ENCODE measurements around the gene PPFIBP1. TPM values are rescaled to one million over a fixed set of nuclear protein-coding genes. Genes with fewer than 3 reads are reported as not detected.

The PPFIBP1 gene
- polyA plus RNA-seq, 2 of the 4 experiments (the other 2 are of a cell fraction) = 24.8 to 89.0 TPM

DNA sequence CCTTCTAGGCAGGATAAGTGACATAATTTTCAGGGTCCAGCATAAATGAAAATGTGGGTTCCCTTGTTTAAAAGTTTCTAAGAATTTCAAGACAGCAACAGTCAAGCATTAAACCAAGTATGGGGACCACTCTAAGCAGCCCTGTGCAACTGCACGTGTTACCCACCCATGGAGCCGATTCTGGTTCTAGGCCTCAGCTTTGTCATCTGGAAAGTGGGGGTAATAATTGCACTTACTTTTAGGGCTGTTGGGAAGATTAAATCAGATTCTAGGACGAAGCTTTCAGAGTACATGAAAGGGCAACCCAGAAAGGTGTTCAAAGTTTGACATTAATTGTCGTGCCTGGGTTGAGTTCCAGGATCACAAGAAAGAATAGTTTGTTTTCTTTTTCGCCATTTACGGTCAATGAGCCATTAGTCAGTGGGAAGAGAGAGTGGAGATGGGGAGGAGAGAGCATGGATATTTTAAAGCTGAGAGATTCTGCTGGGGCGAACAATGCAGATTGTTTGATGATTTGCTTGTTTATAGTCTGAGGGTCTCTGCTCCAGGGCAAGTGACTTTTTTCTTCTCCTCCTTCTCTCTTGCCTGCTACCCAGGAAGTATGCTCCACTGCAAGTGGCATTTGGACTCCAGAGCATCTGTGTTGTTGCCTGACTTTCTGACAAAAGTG, 10.7 kb upstream of the PPFIBP1 start:
- FAIRE-seq (no peak), ATAC-seq (no peak), DNase-seq (ENCODE audit: low read depth in 1 of 2, low spot score in 1 of 2) (no peak)
- Histone ChIP-seq H3K4me2 (no peak overlapping the region), H3K4me3 (no peak overlapping the region), H3K27ac (no peak overlapping the region), H3K9me3 (no peaks in the 10 kb centered on the region), H3K4me1 (no peaks in the 10 kb centered on the region)
- POLR2A ChIA-PET = no interaction called here
- no peak for TF ChIP-seq POLR2AphosphoS2 (conservative IDR thresholded peaks at IDR 0.05; ENCODE audit: low read length)
- CTCF ChIA-PET = interaction anchor here (1.1 kb wide), 1 partner anchor 9 kb away, joined by 3 read pairs; no protein-coding TSS in a partner anchor
- WGBS (ENCODE audit: missing lambda C conversion rate) = 65% methylated on average over 7 of the region's 7 CpGs

DNA sequence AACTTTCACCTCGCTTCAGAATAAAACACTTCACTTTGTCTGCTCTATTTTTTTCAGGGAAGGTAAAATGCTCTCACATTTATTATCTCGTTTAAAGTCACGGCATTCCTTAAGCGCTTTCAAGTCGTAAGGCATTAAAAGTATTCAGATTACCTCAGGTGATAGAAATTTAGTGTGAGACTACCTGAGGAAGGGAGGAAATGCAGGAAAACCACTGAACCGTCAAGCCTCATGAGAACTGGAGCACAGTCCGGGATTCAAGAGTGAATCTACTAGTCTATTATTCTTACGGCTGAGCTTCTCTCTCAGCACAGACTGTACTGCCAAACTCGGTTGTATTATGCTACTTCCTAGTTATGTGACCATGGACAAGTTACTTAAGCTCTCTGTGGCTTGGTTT, 8.3 kb upstream of the PPFIBP1 start:
- no peak overlapping the region for H3K27ac ChIP-seq
- no peak for DNase-seq (ENCODE audit: low read depth in 1 of 2, low spot score in 1 of 2)
- no peaks in the 10 kb centered on the region for H3K9me3 ChIP-seq
- WGBS (ENCODE audit: missing lambda C conversion rate) = 74% methylated on average over 9 of the region's 9 CpGs
- TF ChIP-seq, protein P1, sequence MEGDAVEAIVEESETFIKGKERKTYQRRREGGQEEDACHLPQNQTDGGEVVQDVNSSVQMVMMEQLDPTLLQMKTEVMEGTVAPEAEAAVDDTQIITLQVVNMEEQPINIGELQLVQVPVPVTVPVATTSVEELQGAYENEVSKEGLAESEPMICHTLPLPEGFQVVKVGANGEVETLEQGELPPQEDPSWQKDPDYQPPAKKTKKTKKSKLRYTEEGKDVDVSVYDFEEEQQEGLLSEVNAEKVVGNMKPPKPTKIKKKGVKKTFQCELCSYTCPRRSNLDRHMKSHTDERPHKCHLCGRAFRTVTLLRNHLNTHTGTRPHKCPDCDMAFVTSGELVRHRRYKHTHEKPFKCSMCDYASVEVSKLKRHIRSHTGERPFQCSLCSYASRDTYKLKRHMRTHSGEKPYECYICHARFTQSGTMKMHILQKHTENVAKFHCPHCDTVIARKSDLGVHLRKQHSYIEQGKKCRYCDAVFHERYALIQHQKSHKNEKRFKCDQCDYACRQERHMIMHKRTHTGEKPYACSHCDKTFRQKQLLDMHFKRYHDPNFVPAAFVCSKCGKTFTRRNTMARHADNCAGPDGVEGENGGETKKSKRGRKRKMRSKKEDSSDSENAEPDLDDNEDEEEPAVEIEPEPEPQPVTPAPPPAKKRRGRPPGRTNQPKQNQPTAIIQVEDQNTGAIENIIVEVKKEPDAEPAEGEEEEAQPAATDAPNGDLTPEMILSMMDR (IDR thresholded peaks at IDR 0.05) = no peak
- TF ChIP-seq FOXS1 (CRISPR knock-in tag; IDR thresholded peaks at IDR 0.05) (no peak), CHD2 (IDR thresholded peaks at IDR 0.05; ENCODE audit: low read length, partially characterized antibody) (no peak), KDM1A (IDR thresholded peaks at IDR 0.05; ENCODE audit: low read depth) (no peak), ZNF302 (CRISPR knock-in tag; IDR thresholded peaks at IDR 0.05) (no peak), RARB (CRISPR knock-in tag; IDR thresholded peaks at IDR 0.05) (no peak), CHD4 (IDR thresholded peaks at IDR 0.05; ENCODE audit: borderline replicate concordance) (no peak), RNF2 (IDR thresholded peaks at IDR 0.05; ENCODE audit: borderline replicate concordance, low read depth) (no peak), TFCP2L1 (CRISPR knock-in tag; IDR thresholded peaks at IDR 0.05) (no peak)
- TF ChIP-seq, protein P2, sequence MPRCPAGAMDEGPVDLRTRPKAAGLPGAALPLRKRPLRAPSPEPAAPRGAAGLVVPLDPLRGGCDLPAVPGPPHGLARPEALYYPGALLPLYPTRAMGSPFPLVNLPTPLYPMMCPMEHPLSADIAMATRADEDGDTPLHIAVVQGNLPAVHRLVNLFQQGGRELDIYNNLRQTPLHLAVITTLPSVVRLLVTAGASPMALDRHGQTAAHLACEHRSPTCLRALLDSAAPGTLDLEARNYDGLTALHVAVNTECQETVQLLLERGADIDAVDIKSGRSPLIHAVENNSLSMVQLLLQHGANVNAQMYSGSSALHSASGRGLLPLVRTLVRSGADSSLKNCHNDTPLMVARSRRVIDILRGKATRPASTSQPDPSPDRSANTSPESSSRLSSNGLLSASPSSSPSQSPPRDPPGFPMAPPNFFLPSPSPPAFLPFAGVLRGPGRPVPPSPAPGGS (IDR thresholded peaks at IDR 0.05) = no peak
- H3K4me2 ChIP-seq = no peak overlapping the region
- no peaks in the 10 kb centered on the region for H3K4me1 ChIP-seq
- no peak for ATAC-seq
- POLR2A ChIA-PET = interaction anchor here (1.0 kb wide), 1 partner anchor 8 kb away, joined by 3 read pairs; the partner anchor contains the start of gene PPFIBP1
- FAIRE-seq = no peak
- CTCF ChIA-PET = no interaction called here
- no peak overlapping the region for H3K4me3 ChIP-seq

DNA sequence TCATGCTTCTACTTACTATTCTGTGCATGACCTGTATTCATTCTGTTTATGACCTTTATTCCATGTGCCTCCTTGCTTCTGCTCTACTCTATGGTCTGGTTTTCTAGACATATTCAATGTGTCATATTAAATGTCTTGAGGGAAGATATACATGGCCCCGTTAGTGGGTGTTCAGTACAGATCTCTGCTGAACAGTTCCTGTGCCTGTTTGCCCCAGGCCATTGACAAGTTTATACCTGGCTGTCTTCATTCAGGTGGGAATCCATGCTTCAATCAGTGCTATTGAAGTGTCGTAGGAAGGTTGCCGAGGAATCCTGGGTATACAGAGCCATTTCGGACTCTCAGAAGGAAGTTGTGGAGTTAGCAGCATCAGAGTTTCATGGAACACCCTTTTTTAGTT, 7.4 kb upstream of the PPFIBP1 start:
- H3K4me2 ChIP-seq = no peak overlapping the region
- H3K9me3 ChIP-seq = no peaks in the 10 kb centered on the region
- H3K27ac ChIP-seq = no peak overlapping the region
- H3K4me1 ChIP-seq = peaks cover 3% of the 10 kb centered on the region; the same call in 1 of the 3 replicates
- CTCF ChIA-PET = interaction anchor here (1.6 kb wide), 1 partner anchor 54 kb away, joined by 4 read pairs; no protein-coding TSS in a partner anchor
- POLR2A ChIA-PET = no interaction called here
- 51% methylated on average over 4 of the region's 4 CpGs for WGBS (ENCODE audit: missing lambda C conversion rate)
- no peak for DNase-seq (ENCODE audit: low read depth in 1 of 2, low spot score in 1 of 2)
- FAIRE-seq = no peak
- no peak for ATAC-seq
- TF ChIP-seq NPAS2 (CRISPR knock-in tag; IDR thresholded peaks at IDR 0.05; ENCODE audit: borderline replicate concordance) (no peak), NFE2L2 (conservative IDR thresholded peaks at IDR 0.05; ENCODE audit: low read length) (no peak)
- TF ChIP-seq, protein P3, sequence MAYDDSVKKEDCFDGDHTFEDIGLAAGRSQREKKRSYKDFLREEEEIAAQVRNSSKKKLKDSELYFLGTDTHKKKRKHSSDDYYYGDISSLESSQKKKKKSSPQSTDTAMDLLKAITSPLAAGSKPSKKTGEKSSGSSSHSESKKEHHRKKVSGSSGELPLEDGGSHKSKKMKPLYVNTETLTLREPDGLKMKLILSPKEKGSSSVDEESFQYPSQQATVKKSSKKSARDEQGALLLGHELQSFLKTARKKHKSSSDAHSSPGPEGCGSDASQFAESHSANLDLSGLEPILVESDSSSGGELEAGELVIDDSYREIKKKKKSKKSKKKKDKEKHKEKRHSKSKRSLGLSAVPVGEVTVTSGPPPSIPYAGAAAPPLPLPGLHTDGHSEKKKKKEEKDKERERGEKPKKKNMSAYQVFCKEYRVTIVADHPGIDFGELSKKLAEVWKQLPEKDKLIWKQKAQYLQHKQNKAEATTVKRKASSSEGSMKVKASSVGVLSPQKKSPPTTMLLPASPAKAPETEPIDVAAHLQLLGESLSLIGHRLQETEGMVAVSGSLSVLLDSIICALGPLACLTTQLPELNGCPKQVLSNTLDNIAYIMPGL (CRISPR knock-in tag; IDR thresholded peaks at IDR 0.05; ENCODE audit: borderline replicate concordance) = no peak
- no peak overlapping the region for H3K4me3 ChIP-seq

Data from A549 (cell line).